Activated gamma-delta T cell (primary cell): ENCODE results near the gene LCN2.
"Not testable (repeated sequence)": the region's sequence is repeated elsewhere in the genome, so short reads cannot be mapped to it uniquely, and the experiment has no call there.

Experiments used
- DNase-seq: peaks from one replicate; lab custom pipeline; 2025; lab: John Stamatoyannopoulos, UW

The LCN2 gene

DNA sequence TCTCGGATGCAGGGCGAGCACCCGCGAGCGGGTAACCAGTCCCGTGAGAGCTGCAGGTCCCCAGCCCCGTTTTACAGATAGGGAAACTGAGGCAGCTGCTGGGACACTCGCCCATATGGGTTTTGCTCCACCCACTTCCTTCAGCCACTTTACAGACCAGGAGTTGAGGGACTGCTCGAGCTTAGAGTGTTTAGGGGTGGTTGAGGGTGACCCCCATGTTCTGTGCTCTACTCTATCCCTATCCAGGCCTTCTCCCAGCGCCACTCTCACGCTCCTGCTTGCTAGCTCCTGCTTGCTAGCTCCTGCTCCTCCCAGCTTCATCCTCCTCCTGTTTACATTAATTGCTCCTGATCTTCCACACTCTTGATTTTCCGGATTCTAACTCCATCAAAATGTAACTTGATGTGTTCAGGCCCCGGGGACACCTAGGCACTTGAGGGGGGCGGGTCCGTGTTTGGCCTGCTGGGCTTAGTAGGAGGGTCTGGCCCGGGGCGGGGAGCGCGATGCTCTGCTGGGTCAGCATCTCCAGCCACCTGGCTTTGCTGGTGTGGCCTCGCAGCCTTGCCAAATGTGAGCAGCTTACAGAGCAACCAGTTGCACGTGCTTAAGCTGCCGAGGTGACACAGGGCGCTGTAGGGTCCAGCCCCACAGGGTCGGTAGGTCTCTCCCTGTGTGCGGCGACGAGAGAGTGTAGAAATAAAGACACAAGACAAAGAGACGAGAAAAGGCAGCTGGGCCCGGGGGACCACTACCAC lies 20.2 kb upstream of the LCN2 start:
- no peak for DNase-seq

DNA sequence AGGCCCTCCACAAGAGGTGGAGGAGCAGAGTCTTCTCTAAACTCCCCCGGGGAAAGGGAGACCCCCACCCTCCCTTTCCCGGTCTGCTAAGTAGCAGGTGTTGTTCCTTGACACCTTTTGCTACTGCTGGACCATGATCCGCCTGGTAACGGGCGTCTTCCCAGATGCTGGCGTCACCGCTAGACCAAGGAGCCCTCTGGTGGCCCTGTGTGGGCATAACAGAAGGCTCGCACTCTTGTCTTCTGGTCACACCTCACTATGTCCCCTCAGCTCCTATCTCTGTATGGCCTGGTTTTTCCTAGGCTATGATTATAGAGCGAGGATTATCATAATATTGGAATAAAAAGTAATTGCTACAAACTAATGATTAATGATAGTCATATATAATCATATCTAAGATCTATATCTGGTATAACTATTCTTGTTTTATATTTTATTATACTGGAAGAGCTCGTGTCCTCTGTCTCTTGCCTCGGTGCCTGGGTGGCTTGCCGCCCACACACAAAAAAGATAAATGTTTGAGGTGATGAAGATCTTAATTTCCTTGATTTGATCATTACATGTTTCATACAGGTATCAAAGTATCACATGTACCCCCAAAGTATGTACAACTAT lies 19.2 kb upstream of the LCN2 start:
- not testable (repeated sequence) for DNase-seq

DNA sequence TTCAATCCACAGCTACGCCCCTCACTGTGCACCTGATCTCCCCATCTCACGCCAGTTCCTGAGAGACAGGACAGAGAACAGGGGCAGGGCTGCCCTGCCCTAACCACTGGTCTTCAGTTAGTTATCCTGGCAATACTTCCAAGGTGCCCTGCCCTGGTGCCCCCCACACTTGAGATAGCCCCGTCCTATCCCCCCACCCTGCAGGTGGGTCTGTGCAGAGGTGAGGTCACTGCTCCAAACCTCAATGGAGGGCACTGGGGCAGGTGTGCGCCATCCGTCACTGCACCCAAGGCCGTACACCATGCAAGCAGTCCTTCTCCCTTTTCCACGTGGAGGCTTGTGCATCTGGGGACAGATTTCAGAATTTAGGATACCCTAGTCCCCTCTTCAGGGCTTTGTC lies 18.6 kb upstream of the LCN2 start:
- not testable (repeated sequence) for DNase-seq

DNA sequence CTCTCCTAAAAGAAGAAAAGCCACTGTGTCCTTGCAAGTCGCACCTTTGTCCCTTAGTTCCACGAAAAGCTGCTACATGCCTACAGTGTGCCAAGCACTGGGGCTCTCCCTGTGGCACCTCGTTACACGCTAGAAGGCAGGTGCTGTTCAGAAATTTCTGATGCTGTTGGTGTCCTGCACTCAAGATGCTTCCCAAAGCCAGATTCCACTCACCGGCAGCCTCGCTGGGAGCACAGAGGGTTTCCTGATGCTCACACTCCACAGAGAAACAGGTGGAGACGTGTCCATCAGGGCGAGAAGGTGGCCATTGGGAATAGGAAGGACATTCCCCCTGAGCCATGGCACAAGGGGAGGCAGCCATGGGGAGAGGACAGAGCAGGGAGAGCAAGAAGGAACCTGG lies 17.9 kb upstream of the LCN2 start:
- DNase-seq = not testable (repeated sequence)

DNA sequence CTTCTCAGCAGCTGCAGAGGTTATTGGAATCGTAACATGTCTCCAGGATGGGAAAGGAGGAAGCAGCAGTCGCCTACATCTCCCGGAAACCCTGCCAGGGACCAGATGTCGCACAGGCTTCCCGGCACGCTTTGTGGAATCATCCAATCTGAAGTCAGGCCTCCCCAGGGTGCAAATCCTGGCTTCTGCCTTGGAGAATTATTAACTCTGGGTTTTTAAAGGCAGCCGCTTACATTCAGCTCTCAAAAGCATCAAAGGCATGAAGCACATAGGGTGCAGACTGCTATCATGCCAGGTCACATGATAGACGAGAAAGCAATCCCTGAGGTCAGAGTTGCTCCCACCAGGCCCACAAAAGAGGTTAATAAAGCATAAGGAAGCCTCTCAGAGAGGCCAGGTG lies 17.1 kb upstream of the LCN2 start:
- DNase-seq = not testable (repeated sequence)

DNA sequence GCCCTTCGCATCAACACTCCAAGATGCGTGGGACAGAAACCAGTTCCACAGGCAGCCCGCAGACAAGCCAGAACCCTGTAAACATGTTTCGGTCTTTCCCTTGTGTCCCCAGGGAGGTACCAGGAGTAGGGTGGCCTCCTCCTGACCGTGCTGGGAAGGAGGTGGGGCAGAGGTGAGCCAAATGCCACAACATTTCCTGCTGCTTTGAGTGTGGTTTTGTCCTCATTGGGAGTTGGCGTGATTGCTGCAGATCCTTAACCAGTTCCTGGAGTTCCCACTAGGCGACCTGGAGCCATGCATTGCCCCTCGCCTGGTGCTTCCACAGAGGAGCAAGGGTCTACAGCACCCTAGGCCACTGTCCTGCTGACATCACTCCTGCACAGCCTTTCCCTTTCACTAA lies 13.7 kb upstream of the LCN2 start:
- DNase-seq = not testable (repeated sequence)

DNA sequence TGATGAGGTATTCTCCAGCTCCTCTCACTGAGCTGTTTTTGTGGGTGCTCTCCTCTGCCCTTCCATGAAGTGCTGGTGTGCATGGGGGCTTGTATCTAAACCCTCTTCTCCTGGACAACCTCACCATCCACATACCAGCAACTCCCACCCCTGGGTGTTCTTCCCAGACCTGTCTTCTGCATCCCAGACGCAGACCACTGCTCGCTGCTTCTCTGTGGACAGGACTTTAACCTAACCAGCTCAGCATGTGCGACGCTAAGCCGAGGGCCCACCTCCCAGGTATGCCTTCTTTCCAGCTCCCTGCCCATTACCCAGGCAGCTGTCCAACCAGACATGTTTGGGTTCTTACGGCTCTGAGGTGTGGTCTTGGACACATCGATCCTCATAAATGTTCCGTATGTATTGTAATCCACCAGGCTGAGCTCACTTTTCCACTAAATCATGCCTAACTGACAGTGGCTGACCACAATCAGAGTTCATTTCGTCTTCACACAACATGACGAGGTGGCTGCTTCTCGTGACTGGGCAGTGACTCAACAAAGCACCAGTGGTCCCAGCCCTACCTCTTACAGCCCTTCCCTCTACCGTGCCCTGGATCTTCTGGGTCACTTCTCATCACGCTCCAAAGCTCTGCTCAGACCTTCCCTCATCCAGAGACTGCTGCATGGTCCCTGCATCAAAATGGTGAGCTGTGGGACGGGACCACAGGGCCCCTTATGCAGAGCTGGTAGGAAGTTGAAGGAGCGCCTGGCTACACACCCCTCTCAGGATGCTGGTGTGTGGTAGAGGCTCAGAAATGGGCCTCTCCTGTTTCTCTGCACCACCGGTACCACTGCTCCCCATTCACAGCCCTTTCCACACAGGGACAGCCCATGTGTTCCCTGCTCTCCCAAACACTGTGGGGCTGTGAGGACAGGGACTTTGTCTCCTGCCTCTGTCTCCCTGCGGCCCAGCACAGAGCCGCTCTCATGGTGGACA lies 12.1 kb upstream of the LCN2 start:
- no peak for DNase-seq

DNA sequence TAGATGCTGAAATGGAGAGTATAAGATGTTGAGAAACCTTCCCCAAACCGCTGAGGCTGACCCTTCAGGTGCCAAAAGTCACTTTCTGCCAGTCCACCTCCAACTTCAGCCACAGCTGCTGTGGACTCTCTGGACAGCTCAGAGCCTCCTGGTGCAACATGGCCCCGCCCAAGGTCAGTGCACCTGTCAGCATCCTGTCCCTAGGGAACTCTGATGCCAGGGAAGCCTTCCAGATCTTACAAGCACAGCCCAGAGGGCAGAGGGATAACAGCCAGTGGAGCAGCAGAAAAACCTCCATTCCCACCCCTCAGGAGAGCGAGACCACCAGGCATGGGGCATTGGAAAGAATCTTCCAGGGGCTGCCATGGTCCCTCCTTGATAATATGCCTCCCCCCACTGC lies 11.3 kb upstream of the LCN2 start:
- no peak for DNase-seq

DNA sequence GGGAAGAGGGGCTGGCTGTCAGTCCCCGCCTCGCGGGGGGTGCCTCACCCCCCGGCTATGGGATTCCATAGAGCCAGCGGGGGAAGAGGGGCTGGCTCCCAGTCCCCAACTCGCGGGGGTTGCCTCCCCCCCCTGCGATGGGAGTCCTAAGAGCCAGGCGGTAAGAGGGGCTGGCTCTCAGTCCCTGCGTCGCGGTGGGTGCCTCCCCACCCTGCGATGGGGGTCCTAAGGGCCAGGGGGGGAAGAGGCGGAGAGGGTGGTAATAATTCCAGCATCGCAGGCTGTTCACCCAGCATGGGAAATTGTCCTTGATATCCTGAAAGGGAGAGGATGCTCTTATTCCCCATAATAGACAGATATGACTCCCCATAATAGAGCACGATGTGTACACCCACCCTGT lies 9.6 kb upstream of the LCN2 start:
- DNase-seq = no peak

DNA sequence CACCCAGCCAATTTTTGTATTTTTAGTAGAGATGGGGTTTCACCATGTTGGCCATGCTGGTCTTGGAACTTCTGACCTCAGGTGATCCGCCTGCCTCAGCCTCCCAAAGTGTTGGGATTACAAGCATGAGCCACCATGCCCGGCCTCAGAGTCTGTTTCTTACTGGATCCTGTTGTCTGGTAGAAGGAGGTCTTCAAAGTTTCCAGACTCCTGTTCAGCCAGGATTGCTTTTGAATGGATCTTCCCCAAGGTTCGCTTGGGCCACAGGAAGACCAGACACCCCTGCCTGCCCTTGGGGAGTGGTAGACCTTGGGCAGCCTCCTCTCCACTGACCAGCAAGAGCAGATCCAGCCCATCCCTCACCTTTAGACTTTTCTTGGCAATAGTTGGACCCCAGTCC lies 7.6 kb upstream of the LCN2 start:
- no peak for DNase-seq

DNA sequence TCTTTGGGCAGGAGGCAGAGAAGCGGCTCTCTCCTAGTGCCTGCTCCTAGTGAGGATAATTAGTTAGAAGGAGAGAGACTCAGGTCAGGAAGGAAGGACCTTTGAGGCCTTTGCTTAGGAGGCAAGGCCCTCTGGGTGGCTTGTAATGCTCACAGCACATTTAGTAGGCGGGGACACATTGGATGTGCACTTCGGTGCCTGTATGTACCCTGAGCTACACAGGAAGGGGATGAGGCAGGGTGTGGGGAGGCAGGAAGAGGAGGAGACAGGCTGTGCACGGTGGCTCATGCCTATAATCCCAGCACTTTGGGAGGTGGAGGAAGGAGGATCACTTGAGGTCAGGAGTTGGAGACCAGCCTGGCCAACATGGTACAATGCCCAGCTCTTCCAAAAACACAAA lies 7.2 kb upstream of the LCN2 start:
- no peak for DNase-seq

DNA sequence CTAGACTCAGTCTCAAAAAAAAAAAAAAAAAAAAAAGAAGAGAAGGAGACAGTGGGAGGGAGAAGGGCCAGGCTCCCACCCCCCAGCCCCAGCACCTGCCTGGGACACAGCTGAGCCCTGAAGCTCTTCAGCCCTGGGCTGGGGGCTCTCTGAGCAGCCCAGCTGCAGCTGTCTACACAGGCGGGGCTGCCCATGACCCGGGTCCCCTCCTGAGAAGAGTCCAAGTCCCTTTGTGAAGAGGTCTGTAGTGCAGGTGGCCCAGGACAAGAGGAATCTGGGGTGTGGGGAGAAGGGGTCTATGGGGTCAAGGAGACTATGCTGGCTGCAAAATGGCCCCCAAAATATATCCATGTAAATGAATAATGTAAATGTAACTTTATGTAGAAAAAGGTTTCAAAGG lies 6.7 kb upstream of the LCN2 start:
- DNase-seq = no peak

DNA sequence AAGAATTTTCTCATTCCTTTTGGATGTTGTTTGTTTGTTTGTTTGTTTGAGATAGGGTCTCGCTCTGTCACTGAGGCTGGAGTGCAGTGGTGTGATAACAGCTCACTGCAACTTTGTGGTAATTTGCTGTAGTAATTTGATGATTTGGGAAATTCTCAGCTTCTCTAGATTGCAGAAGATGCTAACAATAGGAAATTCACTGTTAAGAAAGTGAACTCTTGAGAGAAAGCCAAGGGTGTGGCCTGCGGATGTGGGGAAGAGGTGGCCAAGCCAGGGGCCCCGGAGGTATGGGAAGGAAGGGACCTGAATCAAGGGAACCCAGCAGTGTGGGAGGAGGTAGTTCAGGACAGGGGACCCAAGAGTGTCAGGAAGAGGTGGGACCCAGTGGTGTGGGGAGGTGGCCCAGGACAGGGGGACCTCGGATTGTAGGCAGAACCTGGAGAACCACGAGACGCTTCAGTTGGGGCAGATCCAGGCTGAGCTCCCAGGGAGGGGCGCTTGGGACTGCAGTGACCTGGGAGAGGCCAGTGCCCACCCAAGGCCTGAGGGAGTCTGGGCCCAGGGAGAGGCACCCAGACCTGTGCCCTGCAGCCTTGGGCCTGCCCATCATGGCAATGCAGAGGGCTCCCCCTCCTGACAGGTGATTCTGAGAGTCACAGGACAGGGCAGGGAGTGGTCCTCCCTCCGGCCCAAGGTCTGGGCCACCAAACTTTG lies 5.6 kb upstream of the LCN2 start:
- no peak for DNase-seq

DNA sequence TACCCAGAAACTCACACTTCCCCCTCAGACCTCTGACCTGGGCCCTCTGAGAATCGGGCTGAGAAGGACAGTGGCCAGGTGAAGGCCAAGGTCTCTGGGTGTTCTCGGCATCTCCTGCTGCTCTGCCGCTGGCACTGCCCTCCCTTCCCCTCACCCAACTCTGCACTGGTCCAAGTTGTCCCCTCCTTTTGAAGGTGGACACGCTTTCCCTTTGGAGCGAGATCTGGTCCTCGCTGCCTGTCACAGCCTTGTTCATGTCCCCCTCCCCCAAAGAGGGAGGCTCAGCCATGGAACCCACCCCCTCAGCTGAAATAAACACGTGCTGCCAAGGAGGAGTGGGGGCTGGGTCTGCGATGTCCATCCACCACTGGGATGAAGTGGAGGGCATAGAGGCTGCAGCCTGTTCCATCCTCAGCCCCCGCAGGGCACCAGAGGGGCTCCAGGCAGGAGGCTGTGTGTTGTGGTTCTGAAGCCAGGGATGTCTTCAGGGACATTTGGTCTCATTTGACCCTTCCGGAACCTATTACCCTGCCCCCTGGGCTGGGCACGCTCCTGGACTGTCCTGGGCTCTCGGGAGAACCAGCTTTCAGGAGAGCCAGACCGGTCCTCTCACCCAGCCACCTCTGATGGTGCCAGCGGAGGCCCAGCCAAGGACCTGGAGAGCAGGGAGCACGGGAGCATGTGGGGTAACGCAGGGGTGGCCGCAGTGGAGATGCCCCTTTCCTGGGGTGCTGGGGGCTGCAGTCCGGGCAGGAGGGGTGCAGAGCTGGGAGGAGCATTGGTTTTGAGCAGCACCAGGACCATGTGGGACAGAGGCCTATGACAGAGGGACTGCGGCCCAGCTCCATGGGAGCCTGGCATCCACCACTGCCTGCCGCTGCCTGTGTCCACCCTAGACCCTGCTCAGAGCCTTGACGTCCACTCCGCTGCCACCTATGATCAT lies 4.7 kb upstream of the LCN2 start:
- DNase-seq = no peak

DNA sequence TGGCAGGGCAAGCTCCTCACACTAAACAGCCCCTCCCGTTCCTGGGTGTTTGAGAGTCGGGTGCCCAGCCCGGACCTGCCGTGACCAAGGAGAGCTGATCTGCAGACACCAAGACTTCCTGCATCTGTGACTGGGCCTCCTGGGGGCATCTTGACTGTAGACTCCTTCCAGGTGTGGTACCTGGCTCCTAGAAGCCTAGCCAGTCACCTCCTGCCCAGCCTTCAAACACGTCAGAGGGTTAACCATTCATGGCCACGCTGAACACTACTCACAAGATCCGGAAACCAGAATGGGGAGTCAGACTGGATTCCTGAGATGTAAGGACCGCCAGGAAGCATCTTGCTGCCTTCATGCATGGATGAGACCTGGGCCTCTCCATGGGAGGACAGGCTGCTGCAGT lies 3.7 kb upstream of the LCN2 start:
- no peak for DNase-seq

DNA sequence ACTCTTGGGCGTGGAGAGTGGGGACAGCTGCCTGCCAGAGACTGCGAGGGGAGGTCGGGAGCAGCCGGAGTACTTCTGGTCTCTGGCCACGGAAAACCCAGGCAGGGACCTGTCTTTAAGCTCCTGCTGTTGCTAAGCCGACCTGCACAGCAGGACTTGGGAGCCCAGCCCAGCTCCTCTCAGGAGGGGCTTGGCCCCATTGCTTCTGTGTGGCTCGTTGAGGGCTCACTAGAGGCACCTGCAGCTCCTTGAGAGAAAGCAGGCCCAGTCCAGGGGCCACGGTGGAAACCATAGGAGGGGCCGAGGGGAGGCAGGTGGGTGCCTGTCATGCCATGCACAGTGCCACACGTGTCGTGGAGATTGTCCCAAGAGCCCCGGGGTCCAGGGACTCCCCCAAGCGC lies 3.3 kb upstream of the LCN2 start:
- DNase-seq = no peak

DNA sequence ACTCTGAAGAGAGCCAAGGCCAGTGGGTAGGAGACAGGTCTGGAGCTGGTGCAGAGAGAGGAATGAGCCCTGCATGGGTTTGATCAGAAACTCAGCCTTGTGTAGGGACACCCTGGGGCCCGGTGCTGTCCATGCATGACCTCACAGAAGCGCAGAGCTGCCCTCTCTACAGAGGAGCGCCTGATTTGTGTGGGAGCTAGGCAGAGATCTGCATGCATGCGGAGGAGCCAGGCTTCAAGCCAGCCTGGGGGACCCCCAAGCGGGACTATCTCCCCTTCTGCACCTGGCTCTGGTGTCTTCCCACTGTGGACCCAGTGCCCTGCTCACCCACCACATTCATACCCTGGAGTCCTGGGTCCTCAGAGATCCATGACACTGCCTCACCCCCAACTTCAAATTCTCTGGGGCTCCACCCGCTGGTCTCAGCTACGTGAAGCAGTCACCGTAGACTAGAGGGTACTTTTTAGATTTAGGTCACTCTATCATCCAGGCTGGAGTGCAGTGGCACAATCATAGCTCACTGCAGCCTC lies 2.6 kb upstream of the LCN2 start:
- no peak for DNase-seq

DNA sequence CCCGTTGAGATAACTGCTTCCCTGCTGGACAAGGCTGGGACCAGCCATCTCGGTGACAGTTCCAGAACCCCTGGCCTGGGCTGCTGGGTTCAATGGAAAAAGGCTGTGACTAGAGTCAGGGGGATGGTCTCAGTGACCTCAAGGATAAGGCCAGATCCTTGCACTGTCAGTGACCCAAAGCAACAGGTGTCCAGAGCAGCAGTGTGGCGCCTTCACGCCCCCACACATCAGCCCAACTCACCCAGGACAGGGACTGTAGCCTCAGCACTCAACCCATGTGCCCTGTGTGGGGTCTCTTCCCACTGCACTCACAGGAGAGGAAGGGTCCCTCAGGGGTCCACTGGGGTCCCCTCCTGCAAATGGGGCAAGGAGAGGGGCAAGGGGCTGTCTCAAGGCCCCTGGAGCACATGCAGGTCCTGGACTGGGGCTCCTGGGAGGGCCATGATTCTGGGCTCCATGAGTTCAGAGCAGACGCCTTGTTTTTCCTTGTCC lies 698 bp upstream of the LCN2 start:
- no peak for DNase-seq

DNA sequence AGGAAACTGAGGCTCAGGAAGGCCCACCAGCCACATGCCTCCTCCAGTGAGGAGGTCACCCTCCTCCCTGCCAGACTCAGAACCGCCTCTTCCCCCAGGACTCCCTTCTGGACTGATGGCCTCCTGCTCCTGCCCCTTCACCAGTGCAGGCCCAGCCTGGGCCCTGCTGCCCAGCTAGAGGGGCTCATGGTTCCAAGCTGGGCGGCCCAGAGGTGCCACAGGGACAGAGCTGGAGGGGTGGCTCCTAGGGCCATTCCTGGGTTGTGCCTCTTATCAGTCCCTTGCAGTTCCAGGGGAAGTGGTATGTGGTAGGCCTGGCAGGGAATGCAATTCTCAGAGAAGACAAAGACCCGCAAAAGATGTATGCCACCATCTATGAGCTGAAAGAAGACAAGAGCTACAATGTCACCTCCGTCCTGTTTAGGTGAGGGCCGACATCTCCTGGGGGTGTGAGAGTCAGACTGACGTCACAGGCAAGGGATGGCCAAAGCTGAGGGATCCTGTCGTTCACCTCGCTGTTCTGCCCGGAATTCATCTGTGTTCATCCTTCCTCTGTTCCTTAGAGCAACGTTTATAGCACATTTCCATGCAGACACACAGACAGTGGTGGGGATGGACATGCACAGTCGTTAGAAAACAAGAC lies 819 bp downstream of the LCN2 start:
- no peak for DNase-seq
